Astrocyte (in vitro differentiated cells and primary cell): ENCODE results near the gene SULT1A2. TPM values are rescaled to one million over a fixed set of nuclear protein-coding genes. Genes with fewer than 3 reads are reported as not detected.

Experiments
- DNase-seq: peaks from one replicate; pipeline ENCODE4 v3.0.0-alpha.2; 2010; ENCODE audit warnings: low read depth
- FAIRE-seq: peaks from 2 replicates; lab custom pipeline; 2011; peaks lifted over from hg19 to GRCh38; lab: Jason Lieb, UNC
- H2AFZ ChIP-seq: 2 replicates; pipeline ENCODE4 v1.6.0; 2012; ENCODE audit warnings: low read depth, low read length, inconsistent platforms
- H3K27ac ChIP-seq: 2 replicates; pipeline ENCODE4 v1.5.1; 2011; ENCODE audit warnings: low read depth, low read length, inconsistent platforms
- H3K27me3 ChIP-seq: 2 replicates; pipeline ENCODE4 v1.6.0; 2011; ENCODE audit warnings: low read length, inconsistent platforms; ENCODE audit not compliant: insufficient read depth
- H3K36me3 ChIP-seq: 2 replicates; pipeline ENCODE4 v1.5.1; 2011; ENCODE audit warnings: low read length, inconsistent platforms; ENCODE audit not compliant: insufficient read depth
- H3K4me1 ChIP-seq: 2 replicates; pipeline ENCODE4 v1.5.1; 2011; ENCODE audit warnings: low read length, inconsistent platforms; ENCODE audit not compliant: insufficient read depth
- H3K4me2 ChIP-seq: 2 replicates; pipeline ENCODE4 v1.6.0; 2012; ENCODE audit warnings: low read length, inconsistent platforms
- H3K4me3 ChIP-seq: 2 replicates; pipeline ENCODE4 v1.5.1; 2011; ENCODE audit warnings: low read depth, mild to moderate bottlenecking, low read length, inconsistent platforms; ENCODE audit not compliant: insufficient read depth
- H3K79me2 ChIP-seq: 2 replicates; pipeline ENCODE4 v1.6.0; 2012; ENCODE audit warnings: mild to moderate bottlenecking, low read length, inconsistent platforms; ENCODE audit not compliant: insufficient read depth
- H3K9ac ChIP-seq: 2 replicates; pipeline ENCODE4 v1.6.0; 2012; ENCODE audit warnings: mild to moderate bottlenecking, low read length, inconsistent platforms
- H3K9me3 ChIP-seq: 2 replicates; pipeline ENCODE4 v1.5.1; 2012; ENCODE audit warnings: low read depth, mild to moderate bottlenecking, low read length, inconsistent platforms; ENCODE audit not compliant: insufficient read depth
- H4K20me1 ChIP-seq: 2 replicates; pipeline ENCODE4 v1.6.0; 2012; ENCODE audit warnings: low read length, inconsistent platforms; ENCODE audit not compliant: insufficient read depth
- H3K27ac Mint-ChIP-seq: one replicate; pipeline ENCODE4 v1.8.0; 2021; ENCODE audit warnings: mild to moderate bottlenecking, mixed read lengths; ENCODE audit not compliant: unreplicated experiment
- H3K27me3 Mint-ChIP-seq: one replicate; pipeline ENCODE4 v1.8.0; 2021; ENCODE audit warnings: low read depth, mixed read lengths; ENCODE audit not compliant: unreplicated experiment
- H3K36me3 Mint-ChIP-seq: one replicate; pipeline ENCODE4 v1.8.0; 2021; ENCODE audit warnings: low read depth, mixed read lengths; ENCODE audit not compliant: unreplicated experiment
- H3K4me1 Mint-ChIP-seq: one replicate; pipeline ENCODE4 v1.8.0; 2021; ENCODE audit warnings: low read depth, mixed read lengths; ENCODE audit not compliant: unreplicated experiment
- H3K4me3 Mint-ChIP-seq: one replicate; pipeline ENCODE4 v1.8.0; 2021; ENCODE audit warnings: mild to moderate bottlenecking, moderate library complexity, mixed read lengths; ENCODE audit not compliant: unreplicated experiment
- H3K9me3 Mint-ChIP-seq: one replicate; pipeline ENCODE4 v1.8.0; 2021; ENCODE audit warnings: mild to moderate bottlenecking, mixed read lengths; ENCODE audit not compliant: unreplicated experiment
- CTCF ChIP-seq: IDR thresholded peaks from 2 replicates; pipeline ENCODE4 v1.5.1; 2011; ENCODE audit warnings: low read depth, mild to moderate bottlenecking, inconsistent platforms, low read length, moderate library complexity; ENCODE audit not compliant: insufficient read depth
- EZH2 ChIP-seq: IDR thresholded peaks from 2 replicates; pipeline ENCODE4 v1.6.1; 2012; ENCODE audit warnings: mild to moderate bottlenecking, low read length, inconsistent platforms; ENCODE audit not compliant: insufficient read depth
- total RNA-seq: library from RNA; stranded (reverse); gene quantifications from 2 replicates; pipeline ENCODE4 v1.2.1, GENCODE V29; 2021

The SULT1A2 gene
- total RNA-seq, 1 donor from 2014 or later = not detected

GRCh38 chr16:28558456-28558855 lies 38.4 kb downstream of the SULT1A2 start:
- H3K4me2 ChIP-seq = no peak overlapping the region
- no peak for TF ChIP-seq CTCF
- no peak for TF ChIP-seq EZH2
- DNase-seq (no peak), FAIRE-seq (no peak)
- Mint-ChIP-seq H3K4me3 (no peak overlapping the region), H3K9me3 (no peaks in the 10 kb centered on the region), H3K4me1 (no peaks in the 10 kb centered on the region), H3K27ac (no peak overlapping the region), H3K36me3 (peaks cover 8% of the 10 kb centered on the region), H3K27me3 (no peaks in the 10 kb centered on the region)
- H3K4me3 ChIP-seq = no peak overlapping the region
- H3K9me3 ChIP-seq = no peaks in the 10 kb centered on the region
- peaks cover 5% of the 10 kb centered on the region for H3K4me1 ChIP-seq
- peaks cover 8% of the 10 kb centered on the region for H3K79me2 ChIP-seq
- peaks cover 12% of the 10 kb centered on the region for H4K20me1 ChIP-seq
- H3K9ac ChIP-seq = no peak overlapping the region
- no peak overlapping the region for H3K27ac ChIP-seq
- H3K27me3 ChIP-seq = no peaks in the 10 kb centered on the region
- no peaks in the 10 kb centered on the region for H3K36me3 ChIP-seq
- H2AFZ ChIP-seq = no peak overlapping the region

- H3K4me1 Mint-ChIP-seq = no peaks in the 10 kb centered on the region
- Histone ChIP-seq H3K4me3 (no peak overlapping the region), H3K36me3 (no peaks in the 10 kb centered on the region), H3K9me3 (no peaks in the 10 kb centered on the region), H3K4me1 (peaks cover 5% of the 10 kb centered on the region), H4K20me1 (peaks cover 4% of the 10 kb centered on the region), H2AFZ (no peak overlapping the region), H3K79me2 (peaks cover 8% of the 10 kb centered on the region), H3K27me3 (no peaks in the 10 kb centered on the region), H3K27ac (no peak overlapping the region), H3K9ac (no peak overlapping the region), H3K4me2 (no peak overlapping the region)
- H3K9me3 Mint-ChIP-seq = no peaks in the 10 kb centered on the region
- FAIRE-seq = no peak
- no peak for DNase-seq
- H3K36me3 Mint-ChIP-seq = peaks cover 8% of the 10 kb centered on the region
- H3K27me3 Mint-ChIP-seq = no peaks in the 10 kb centered on the region
- no peak overlapping the region for H3K4me3 Mint-ChIP-seq
- no peak for TF ChIP-seq EZH2
- no peak for TF ChIP-seq CTCF
- no peak overlapping the region for H3K27ac Mint-ChIP-seq
Measured at GRCh38 chr16:28556914-28557320, 39.9 kb downstream of the SULT1A2 start.

- no peaks in the 10 kb centered on the region for H3K9me3 ChIP-seq
- H3K4me1 Mint-ChIP-seq = no peaks in the 10 kb centered on the region
- no peaks in the 10 kb centered on the region for H3K9me3 Mint-ChIP-seq
- TF ChIP-seq EZH2 (no peak), CTCF (no peak)
- no peak overlapping the region for H2AFZ ChIP-seq
- H3K4me3 Mint-ChIP-seq = no peak overlapping the region
- DNase-seq (no peak), FAIRE-seq (no peak)
- no peak overlapping the region for H3K9ac ChIP-seq
- H3K4me3 ChIP-seq = no peak overlapping the region
- H3K4me1 ChIP-seq = peaks cover 5% of the 10 kb centered on the region
- H3K27me3 ChIP-seq = no peaks in the 10 kb centered on the region
- H3K27ac ChIP-seq = no peak overlapping the region
- no peak overlapping the region for H3K4me2 ChIP-seq
- H3K27me3 Mint-ChIP-seq = no peaks in the 10 kb centered on the region
- H3K79me2 ChIP-seq = peaks cover 8% of the 10 kb centered on the region
- no peaks in the 10 kb centered on the region for H3K36me3 ChIP-seq
- peaks cover 8% of the 10 kb centered on the region for H3K36me3 Mint-ChIP-seq
- H4K20me1 ChIP-seq = no peaks in the 10 kb centered on the region
- no peak overlapping the region for H3K27ac Mint-ChIP-seq
Measured at GRCh38 chr16:28555561-28555960, 41.3 kb downstream of the SULT1A2 start.
